H1 (cell line): Measurements from ENCODE around the gene DNAJC17.

Experiments used
- CTCF ChIP-seq, 3 experiments: IDR thresholded peaks; 1 replicate in 2 of 3; 2 replicates in 1 of 3; pipeline versions ENCODE4 v1.5.1 to v1.6.1; 2011; ENCODE audit warnings: low read length in 3 of 3, mild to moderate bottlenecking in 3 of 3, inconsistent platforms in 2 of 3, low read depth in 1 of 3, moderate library complexity in 1 of 3; ENCODE audit not compliant: insufficient read depth in 1 of 3; ENCODE audit errors: control extremely low read depth in 1 of 3
- HDAC6 ChIP-seq: IDR thresholded peaks from one replicate; pipeline ENCODE4 v1.7.1; 2012; ENCODE audit warnings: low read depth, mild to moderate bottlenecking, inconsistent platforms, low read length, moderate library complexity
- POLR2AphosphoS5 ChIP-seq: IDR thresholded peaks from 2 replicates; pipeline ENCODE4 v1.6.1; 2011; ENCODE audit warnings: low read depth, low read length
- RBBP5 ChIP-seq: IDR thresholded peaks from 2 replicates; pipeline ENCODE4 v1.7.1; 2012; ENCODE audit warnings: low read depth, mild to moderate bottlenecking, inconsistent platforms, low read length, moderate library complexity, borderline replicate concordance
- RXRA ChIP-seq: IDR thresholded peaks from 2 replicates; pipeline ENCODE4 v1.6.1; 2011; ENCODE audit warnings: low read depth, mild to moderate bottlenecking, low read length, moderate library complexity; ENCODE audit not compliant: insufficient read depth

- TF ChIP-seq RBBP5, result no peak
- no peak for TF ChIP-seq CTCF (IDR thresholded peaks at IDR 0.05; ENCODE audit: control extremely low read depth in 1 of 3, insufficient read depth in 1 of 3, low read depth in 1 of 3, low read length in 3 of 3)
- no peak for TF ChIP-seq RXRA
- TF ChIP-seq POLR2AphosphoS5, result no peak
- no peak for TF ChIP-seq HDAC6
These were observed 70.2 kb downstream of the DNAJC17 start for GRCh38 chr15:40737048-40737447.
